OCI-LY3 (cell line): ENCODE measurements around the gene SLC9A2.

Source experiments
- H2AFZ ChIP-seq: fragments of 200-600, 300-600 bp; shearing (Covaris generic); 2 replicates; pipeline ENCODE4 v1.6.0; 2014; ENCODE audit warnings: antibody characterized with exemption, low read depth, low read length
- H3K27ac ChIP-seq: fragments of 200-600, 300-600 bp; sonication (generic); 2 replicates; pipeline ENCODE4 v1.5.1; 2014; ENCODE audit warnings: mild to moderate bottlenecking, low read length, moderate library complexity, mixed read lengths
- H3K27me3 ChIP-seq: fragments of 200-600, 300-600 bp; sonication (generic); 2 replicates; pipeline ENCODE4 v1.6.1; 2014; ENCODE audit warnings: low read depth, low read length, mixed read lengths
- H3K36me3 ChIP-seq: fragments of 200-600, 300-600 bp; sonication (generic); replicated peaks from 2 replicates; pipeline ENCODE3; 2014; ENCODE audit warnings: low read depth, low read length, mixed read lengths
- H3K4me1 ChIP-seq: fragments of 300-600, 200-600 bp; sonication (generic); 2 replicates; pipeline ENCODE4 v1.6.1; 2014; ENCODE audit warnings: low read length, mixed read lengths
- H3K4me2 ChIP-seq: fragments of 200-600, 300-600 bp; sonication (generic); 2 replicates; pipeline ENCODE4 v1.6.1; 2014; ENCODE audit warnings: low read length, mixed read lengths
- H3K4me3 ChIP-seq: fragments of 300-600, 200-600 bp; sonication (generic); 2 replicates; pipeline ENCODE4 v1.5.1; 2014; ENCODE audit warnings: antibody characterized with exemption, mild to moderate bottlenecking, low read length, moderate library complexity
- H3K79me2 ChIP-seq: fragments of 300-600, 200-600 bp; shearing (Covaris generic); 2 replicates; pipeline ENCODE4 v1.6.1; 2014; ENCODE audit warnings: mild to moderate bottlenecking, low read length, mixed read lengths
- H3K9ac ChIP-seq: fragments of 300-600, 200-600 bp; shearing (Covaris generic); 2 replicates; pipeline ENCODE4 v1.6.0; 2014; ENCODE audit warnings: mild to moderate bottlenecking, low read length, moderate library complexity
- H3K9me3 ChIP-seq: fragments of 200-600, 300-600 bp; shearing (Covaris generic); 2 replicates; pipeline ENCODE4 v1.6.1; 2014; ENCODE audit warnings: low read length, mixed read lengths; ENCODE audit not compliant: insufficient read depth
- H4K20me1 ChIP-seq: fragments of 200-600, 300-600 bp; sonication (generic); 2 replicates; pipeline ENCODE4 v1.6.1; 2016; ENCODE audit warnings: low read length, mixed read lengths; ENCODE audit not compliant: insufficient read depth
- EZH2phosphoT487 ChIP-seq: fragments of 200-600 bp; shearing (Covaris generic); IDR thresholded peaks from 2 replicates; pipeline ENCODE4 v1.6.1; 2018; ENCODE audit warnings: antibody characterized with exemption, mixed run types, low read depth
- TF ChIP-seq, protein P1 (sequence below): fragments of 200-600, 300-600 bp; sonication (generic); IDR thresholded peaks from 2 replicates; pipeline ENCODE4 v1.5.1; 2014; ENCODE audit warnings: antibody characterized with exemption, low read length, low read depth

Gene SLC9A2

DNA sequence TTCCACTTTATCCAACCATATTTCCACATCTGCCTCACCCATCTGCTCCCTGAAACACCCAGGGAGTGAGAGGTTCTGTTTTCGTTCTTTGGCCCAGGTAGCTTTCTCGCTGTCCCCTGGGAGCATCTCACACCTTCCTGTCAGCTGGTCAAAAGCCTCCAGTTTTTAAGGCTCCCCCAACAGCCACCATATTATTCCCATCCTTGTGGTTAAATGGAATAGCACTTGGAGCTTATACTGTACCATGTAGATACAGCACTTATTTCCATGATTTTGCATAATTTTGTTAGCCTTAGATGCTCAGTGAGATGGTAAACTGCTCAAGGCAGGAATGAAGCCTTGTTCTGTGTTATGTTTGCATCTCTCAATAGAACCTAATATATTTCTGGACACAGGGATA is 84.0 kb downstream of the SLC9A2 start:
- Histone ChIP-seq H3K9ac (no peak overlapping the region), H3K27ac (no peak overlapping the region), H3K9me3 (no peaks in the 10 kb centered on the region), H3K4me2 (peak overlapping the region; percentile 30), H3K4me3 (no peak overlapping the region), H3K4me1 (peaks cover 17% of the 10 kb centered on the region), H3K79me2 (no peaks in the 10 kb centered on the region), H3K36me3 (no peaks in the 10 kb centered on the region), H2AFZ (no peak overlapping the region), H3K27me3 (no peaks in the 10 kb centered on the region), H4K20me1 (no peaks in the 10 kb centered on the region)
- TF ChIP-seq, protein P1, sequence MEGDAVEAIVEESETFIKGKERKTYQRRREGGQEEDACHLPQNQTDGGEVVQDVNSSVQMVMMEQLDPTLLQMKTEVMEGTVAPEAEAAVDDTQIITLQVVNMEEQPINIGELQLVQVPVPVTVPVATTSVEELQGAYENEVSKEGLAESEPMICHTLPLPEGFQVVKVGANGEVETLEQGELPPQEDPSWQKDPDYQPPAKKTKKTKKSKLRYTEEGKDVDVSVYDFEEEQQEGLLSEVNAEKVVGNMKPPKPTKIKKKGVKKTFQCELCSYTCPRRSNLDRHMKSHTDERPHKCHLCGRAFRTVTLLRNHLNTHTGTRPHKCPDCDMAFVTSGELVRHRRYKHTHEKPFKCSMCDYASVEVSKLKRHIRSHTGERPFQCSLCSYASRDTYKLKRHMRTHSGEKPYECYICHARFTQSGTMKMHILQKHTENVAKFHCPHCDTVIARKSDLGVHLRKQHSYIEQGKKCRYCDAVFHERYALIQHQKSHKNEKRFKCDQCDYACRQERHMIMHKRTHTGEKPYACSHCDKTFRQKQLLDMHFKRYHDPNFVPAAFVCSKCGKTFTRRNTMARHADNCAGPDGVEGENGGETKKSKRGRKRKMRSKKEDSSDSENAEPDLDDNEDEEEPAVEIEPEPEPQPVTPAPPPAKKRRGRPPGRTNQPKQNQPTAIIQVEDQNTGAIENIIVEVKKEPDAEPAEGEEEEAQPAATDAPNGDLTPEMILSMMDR = no peak
- TF ChIP-seq EZH2phosphoT487 = no peak

DNA sequence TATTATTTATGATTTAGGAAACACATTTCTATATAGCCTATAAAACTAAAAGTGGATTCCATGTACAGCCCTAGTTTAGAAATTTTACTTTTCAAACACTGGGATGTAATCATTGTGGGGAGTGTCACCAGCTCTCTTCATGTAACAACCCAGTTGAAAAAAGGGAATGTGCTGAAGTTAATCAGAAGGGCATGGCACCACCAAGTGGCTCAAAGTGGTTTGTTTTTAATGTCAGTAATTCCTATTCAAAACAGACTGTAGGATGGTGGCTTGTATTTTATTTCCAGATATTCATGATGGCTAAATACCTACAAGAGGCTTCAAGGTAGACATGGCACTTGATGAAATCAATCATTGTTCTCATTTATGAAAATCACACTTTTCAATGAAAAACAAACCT is 84.4 kb downstream of the SLC9A2 start:
- H3K79me2 ChIP-seq = no peaks in the 10 kb centered on the region
- H3K4me2 ChIP-seq = no peak overlapping the region
- TF ChIP-seq EZH2phosphoT487 = no peak
- TF ChIP-seq, protein P1 = peak; percentile 75
- H3K4me1 ChIP-seq = peaks cover 17% of the 10 kb centered on the region
- no peaks in the 10 kb centered on the region for H3K27me3 ChIP-seq
- H3K27ac ChIP-seq = no peak overlapping the region
- H3K9me3 ChIP-seq = no peaks in the 10 kb centered on the region
- H2AFZ ChIP-seq = no peak overlapping the region
- H3K9ac ChIP-seq = no peak overlapping the region
- H4K20me1 ChIP-seq = no peaks in the 10 kb centered on the region
- H3K36me3 ChIP-seq = no peaks in the 10 kb centered on the region
- no peak overlapping the region for H3K4me3 ChIP-seq

DNA sequence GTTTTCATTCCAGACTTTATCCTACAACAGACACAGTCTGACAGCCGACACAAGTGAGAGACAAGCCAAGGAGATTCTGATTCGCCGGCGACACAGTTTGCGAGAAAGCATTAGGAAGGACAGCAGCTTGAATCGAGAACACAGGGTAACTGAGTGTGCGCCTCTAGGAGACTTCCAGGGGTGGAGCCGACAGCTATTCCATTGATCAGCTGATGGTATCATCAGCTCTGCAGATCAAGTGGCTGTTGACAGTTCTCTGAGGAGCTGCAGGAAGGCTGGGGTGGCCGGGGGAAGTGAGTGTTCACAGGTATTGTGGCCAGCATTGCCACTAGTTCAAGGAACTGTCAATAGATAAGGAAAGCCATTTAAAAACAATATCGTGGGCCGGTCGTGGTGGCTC is 85.2 kb downstream of the SLC9A2 start:
- H3K9ac ChIP-seq = no peak overlapping the region
- H3K36me3 ChIP-seq = no peaks in the 10 kb centered on the region
- H3K4me1 ChIP-seq = peaks cover 17% of the 10 kb centered on the region
- H3K4me2 ChIP-seq = no peak overlapping the region
- H3K27me3 ChIP-seq = no peaks in the 10 kb centered on the region
- no peak overlapping the region for H2AFZ ChIP-seq
- H4K20me1 ChIP-seq = no peaks in the 10 kb centered on the region
- no peaks in the 10 kb centered on the region for H3K79me2 ChIP-seq
- no peaks in the 10 kb centered on the region for H3K9me3 ChIP-seq
- no peak overlapping the region for H3K27ac ChIP-seq
- no peak for TF ChIP-seq EZH2phosphoT487
- TF ChIP-seq, protein P1 = no peak
- H3K4me3 ChIP-seq = no peak overlapping the region

DNA sequence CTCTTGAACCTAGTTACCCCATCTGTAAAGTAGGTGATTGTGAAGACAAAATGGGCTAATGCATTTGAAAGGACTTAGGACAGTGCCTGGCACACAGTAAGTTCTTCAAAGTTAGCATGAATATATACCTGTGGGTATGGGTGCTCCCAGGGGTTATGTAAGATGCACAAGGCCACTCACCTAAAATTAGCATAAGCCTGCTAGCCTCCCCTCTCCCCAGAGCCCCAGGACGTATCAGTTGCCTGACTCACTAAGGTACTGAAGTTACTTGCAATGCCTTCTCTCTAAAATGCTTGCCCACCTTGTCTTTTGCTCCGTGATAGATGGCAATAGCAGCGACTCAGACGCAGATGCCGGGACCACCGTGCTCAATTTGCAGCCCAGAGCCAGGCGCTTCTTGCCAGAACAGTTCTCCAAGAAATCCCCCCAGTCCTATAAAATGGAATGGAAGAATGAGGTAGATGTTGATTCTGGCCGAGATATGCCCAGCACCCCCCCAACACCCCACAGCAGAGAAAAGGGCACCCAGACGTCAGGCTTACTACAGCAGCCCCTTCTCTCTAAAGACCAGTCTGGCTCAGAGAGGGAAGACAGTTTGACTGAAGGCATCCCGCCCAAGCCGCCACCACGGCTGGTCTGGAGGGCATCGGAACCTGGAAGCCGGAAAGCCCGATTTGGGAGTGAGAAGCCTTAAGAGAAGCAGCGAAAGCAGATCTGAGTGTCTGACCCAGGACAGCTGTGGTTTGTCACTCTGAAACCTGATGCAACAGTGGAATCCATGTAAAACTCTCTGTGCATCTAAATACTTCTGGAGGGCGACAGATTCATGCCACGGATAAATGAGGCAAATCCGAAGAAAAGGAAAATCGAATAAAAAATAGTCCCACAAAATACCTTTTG is 88.7 kb downstream of the SLC9A2 start:
- H3K27me3 ChIP-seq = no peaks in the 10 kb centered on the region
- H3K4me3 ChIP-seq = no peak overlapping the region
- TF ChIP-seq, protein P1 = no peak
- TF ChIP-seq EZH2phosphoT487 = no peak
- no peaks in the 10 kb centered on the region for H3K9me3 ChIP-seq
- no peak overlapping the region for H3K27ac ChIP-seq
- no peak overlapping the region for H3K4me2 ChIP-seq
- H2AFZ ChIP-seq = no peak overlapping the region
- no peaks in the 10 kb centered on the region for H3K36me3 ChIP-seq
- H4K20me1 ChIP-seq = no peaks in the 10 kb centered on the region
- peaks cover 5% of the 10 kb centered on the region for H3K4me1 ChIP-seq
- H3K79me2 ChIP-seq = no peaks in the 10 kb centered on the region
- no peak overlapping the region for H3K9ac ChIP-seq
